ENCODE results near the gene ACSF2.

Gene ACSF2

DNA sequence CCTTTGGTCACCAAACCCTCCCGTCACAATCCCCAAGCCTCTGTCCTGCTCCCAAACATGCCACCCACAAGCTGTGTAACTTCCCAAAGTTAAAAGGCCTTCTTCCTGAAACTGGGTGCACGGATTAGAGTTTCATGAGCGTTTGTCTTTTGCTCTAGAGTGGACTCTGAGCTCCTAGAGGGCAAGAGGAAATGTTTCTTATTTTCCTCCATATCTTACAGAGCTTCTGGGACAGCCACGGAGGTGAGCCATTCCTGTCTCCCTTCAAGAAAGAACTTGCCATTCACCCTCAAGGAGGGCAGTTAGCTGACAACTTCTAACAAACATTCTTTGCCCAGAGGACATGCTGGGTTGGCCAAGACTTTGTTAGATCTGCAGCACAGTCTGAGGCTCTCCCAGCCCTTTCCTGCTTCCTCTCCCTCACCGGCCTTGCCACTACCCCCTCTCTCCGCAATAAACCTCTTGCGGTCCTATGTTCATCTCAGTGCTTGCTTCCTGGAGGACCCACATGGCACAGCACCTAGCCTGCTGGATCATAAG lies 79.6 kb downstream of the ACSF2 start:
- no peak for DNase-seq

DNA sequence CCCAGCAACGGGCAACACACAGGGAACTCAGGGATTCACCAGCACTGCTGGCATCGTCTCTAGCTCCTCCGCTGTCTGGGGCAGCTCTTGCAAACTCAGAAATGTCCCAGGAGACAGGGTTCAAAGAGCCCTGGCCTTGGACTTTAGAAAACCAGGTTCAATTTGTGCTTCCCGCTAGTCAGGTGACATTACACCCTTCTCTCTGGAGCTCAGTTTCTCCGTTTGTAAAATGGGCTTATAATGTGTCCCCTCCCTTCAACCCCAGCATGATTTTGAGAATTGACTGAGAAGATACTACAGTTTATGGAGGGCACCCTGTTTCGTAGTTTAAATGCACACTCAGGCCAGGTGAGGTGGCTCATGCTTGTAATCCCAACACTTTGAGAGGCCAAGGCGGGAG lies 80.3 kb downstream of the ACSF2 start:
- DNase-seq = no peak

DNA sequence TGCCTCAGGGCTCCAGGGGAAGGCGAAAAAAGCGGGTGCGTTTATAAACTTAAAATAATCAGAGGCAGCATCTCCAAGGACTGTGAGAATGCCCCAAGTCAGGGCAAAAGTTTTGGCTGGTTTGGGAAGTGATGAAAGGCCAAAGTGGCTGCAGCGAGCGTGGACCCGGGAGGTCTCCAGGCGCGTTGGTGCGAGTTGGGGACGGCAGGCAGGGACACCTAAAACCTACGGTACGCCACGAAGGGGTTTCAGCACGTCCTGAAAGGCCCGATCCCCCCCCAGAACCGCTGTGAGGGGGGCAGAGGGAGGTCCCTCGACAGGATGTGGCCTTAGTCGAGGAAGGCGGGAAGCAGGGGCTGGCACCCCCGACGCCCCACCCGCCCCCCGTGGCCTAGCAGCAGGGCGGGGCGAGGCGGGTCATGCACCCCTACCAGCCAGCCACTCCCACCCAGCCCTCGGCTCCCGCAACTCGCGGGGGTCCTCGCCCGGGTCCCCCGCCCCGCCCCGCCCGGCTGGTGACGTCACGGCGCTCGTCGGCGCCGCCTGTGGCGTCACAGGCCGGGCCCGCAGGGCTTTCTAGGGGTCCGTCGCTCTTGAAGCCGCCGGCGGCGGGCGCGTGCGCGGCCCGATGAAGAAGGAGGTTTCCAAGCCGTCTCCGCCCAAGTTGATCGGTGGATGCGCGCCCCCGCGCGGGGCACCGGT lies 82.0 kb downstream of the ACSF2 start, which contains the start of gene MYCBPAP:
Gene MYCBPAP (plus strand): TSS at position 569 of the 702 bp plus-strand sequence. CDS start 236 bp downstream, outside the sequence.
- no peak for DNase-seq

DNA sequence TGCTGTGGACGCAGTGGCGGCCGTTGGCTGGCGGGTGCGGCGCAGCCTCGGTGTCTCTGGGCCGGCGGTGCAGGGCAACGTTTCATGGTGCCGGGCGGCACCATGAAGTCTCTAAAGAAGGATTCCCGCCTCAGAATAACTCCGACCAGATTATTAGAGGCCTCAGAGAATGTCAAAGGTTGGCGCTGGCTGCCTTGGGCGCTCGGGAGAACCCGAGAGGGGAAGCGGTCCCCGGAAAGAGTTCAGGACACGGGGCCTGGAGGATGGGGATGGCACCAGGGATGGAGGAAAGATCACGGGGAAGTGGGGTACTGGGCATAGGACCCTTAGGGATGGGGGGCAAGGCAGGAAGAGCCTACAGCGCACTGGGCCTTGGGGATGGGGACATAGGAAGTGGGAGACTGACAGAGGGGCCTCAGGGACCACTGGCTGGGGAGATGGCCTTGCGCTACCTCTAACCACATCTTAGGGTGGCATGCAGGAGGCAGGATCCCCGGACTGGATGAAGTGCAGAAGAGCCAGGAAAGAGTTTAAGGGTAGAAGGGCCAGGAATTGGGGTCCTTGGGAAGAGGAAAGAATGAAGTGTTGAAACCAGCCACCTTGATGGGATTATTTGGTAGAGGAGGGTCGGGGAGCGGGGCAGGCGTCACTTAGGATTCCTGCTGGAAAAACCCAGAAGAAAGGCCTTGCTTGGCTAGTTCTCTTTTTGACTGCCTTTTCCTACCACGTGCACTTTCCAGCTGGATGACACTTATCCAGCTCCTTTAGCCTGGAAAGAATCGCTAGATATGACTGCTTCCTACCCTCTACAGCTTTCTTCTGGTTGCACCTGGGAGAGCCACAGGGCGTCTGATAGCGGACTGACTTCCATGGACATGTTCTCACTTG lies 82.8 kb downstream of the ACSF2 start:
- no peak for DNase-seq

DNA sequence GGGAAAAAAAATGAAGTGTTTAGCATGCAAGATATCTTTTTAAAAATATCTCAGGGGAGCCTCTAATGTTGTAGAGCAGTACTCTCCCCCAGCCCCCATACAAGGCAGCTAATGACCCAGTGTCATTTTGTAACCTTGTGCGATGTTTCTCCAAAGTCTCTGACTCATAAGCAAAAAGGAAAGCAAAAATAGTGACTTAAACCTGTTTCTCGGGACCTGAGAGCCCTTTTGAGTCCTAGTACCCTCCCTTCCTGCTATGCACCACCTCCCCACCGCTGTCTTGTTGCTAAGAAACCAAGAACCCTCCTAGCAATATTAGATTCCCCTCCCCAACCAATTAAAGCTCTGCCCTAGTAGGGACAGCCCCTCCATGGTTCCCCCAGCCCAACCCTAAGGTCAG lies 85.0 kb downstream of the ACSF2 start:
- no peak for DNase-seq

DNA sequence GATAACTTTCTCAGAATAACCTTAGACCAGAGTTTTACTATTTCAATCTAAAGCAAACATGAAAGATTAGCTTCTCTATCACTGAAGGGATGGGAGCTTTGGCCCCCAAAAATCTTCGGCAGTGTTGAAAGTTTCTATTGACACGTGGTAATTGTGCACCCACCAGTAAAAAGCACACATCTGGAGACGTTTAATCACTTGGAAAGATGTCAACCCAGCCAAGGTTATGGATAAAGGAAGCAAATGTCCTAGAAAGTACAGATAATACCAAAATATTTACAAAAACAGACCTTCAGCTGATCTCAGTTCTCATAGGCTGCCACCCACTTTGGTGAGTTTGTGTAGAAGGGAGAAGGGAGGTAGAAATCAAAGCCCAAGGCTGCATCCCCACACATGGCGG lies 87.5 kb downstream of the ACSF2 start:
- DNase-seq = no peak

DNA sequence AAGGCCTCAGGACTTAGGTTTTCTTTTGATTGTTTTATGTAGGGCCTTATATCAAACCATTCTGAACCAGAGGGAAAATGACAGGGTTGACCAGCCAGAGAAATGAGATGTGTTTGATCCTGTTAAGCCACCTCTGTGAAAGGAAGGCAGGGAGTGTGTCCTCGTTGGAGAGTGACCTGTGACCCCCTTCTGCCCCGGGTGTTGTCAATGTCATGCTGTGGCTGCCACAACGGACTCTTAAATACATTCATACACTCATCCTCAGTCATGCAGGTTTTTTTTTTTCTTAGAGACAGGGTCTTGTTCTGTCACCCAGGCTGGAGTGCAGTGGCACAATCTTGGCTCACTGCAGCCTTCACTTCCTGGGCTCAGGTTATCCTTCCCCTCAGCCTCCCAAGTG lies 88.4 kb downstream of the ACSF2 start:
- no peak for DNase-seq

DNA sequence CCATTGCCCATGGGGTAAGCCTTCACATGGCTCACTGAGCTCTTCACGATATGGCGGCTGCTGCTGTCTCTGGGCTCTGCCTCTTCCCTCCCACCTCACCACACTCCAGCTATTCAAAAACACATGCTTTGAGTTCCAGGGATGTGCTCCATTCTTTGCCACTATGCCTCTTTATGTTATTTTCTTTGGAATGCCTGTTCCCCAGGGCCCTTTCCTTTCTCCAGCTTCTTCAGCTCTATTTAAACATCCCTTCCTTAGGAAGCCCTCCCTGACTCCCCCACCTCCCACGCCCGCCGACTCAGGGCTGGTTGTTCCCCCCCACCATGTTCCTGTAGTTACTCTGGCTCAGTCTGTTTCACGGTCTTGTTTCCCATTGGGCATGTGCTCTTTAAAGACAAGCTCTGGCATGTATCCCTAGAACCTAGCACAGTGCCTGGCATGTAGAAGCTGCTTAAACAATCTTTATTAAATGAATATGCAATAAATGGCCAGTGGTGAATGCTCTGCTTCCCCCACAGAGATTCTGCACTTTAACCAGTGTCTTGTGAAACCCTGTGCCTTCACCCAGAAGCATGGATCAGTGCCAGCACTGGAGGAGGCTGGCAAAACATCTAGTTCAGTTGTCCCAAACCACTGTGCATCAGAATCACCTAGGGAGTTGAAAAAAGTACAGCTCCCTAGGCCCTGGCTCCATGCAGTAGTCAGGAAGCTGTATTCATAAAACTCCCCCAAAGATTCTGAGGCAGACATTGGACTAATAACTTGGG lies 89.1 kb downstream of the ACSF2 start:
- DNase-seq = no peak

DNA sequence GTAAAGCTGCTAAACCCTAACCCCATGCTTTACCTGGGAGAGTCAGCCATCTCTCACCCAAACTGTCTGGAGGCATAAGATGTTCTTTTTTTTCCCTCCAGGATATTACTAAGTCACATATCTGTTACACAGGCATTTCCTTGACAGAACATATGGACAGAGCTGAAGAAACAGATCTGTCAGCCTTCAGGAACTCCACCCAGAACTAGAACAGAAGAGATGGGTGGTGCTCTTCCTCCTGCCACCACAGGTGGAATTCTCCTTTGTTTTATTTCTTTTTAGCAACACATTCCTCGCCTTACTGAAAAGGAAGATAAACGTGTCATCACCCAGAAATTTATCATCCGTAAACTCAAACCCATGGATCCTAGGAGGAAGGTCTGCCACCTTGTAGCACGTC lies 91.0 kb downstream of the ACSF2 start:
- no peak for DNase-seq

DNA sequence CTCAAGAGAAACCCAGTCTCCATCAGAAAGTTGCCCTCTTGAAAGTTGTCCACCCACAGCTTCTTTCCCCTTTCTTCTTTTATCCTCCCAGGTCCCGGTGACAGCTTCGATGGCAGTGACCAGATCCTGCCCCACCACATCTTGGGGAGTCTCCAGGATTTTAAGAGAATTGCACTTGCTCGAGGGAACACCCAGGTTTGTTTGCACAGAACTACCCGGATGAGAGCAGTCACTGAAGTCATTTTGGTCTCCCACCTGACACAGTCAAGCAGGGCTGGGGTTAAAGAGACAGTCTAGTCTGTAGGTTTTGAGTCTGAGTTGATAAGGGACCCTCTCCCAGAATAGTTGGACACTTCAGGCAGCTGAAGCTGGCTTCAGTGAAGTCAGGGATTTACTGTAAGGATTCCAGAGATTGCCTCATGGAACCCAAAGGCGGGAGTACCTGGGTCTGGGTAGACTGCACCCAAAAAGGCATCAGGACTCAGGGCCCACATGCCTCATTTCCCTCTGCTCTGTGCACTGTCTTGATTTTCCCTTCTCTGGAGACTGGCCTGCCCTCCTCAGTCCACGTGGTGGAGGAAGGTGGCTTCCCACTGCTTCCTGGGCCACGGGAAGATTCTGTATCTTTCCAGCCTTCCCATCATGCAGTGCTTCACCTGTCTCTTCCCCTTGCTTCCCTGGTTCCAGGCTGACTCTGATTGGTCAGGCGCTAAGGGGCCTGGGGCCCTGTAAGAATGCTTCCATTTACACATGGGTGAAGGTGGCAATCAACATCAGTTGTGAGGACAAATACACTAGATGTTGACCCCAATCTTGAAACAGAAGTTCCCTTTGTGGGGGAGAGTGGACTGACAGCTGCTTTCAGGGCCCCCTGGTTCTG lies 91.7 kb downstream of the ACSF2 start:
- DNase-seq = no peak

DNA sequence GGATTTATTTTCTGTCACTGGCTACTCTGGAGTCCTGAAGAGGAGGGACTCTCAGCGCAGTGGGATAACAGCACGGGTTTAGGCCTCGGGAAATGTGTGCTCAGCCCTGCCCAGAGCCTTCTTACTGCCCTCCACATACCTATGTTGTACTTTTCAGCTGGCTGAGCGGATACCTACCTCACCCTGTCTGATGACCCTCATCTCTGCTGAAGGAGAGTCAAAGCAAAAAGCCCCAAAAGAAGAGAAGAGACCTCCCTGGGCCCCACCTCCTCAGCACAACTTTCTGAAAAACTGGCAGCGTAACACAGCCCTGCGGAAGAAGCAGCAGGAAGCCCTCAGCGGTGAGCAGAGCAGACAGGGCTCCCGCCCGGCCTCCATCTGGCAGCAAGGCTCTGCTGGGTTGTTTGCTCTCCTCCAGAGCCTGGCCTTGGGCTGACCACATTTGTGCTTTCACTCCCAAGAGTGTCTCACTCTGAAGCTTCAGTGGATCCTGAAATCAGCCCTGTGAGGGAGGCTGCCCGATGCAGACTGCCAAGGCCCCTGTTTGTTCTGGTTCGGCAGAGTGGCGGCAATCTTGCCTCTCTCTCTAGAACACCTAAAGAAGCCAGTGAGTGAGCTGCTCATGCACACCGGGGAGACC lies 92.5 kb downstream of the ACSF2 start:
- DNase-seq = no peak

DNA sequence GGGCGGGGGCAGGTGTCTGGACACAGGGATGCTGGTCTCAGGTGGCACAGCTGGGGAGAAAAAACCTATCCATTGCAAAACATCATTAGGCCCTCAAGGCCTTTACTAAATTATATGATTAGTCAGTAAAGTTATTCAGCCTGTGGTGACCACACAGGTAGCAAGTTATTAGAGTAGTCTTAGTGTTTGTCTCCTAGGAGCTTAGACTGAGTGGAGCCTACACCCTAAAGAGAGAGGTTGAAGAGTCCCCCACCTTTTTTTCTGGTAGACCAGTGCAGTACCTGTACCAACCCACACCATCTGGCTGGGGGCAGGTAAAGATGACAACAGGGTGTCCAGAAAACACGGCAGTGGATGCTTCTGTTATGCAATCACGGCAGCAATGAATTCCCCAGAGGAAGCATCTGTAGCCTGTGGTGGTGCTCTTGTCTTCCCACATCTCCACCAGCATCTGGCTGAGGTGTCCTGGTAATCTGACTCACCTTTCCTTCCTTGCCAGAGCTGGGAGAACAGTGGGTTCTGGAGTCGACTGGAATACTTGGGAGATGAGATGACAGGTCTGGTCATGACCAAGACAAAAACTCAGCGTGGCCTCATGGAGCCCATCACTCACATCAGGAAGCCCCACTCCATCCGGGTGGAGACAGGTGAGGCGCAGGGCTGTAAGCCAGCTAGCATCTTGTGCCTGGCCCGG lies 93.3 kb downstream of the ACSF2 start:
- DNase-seq = no peak

DNA sequence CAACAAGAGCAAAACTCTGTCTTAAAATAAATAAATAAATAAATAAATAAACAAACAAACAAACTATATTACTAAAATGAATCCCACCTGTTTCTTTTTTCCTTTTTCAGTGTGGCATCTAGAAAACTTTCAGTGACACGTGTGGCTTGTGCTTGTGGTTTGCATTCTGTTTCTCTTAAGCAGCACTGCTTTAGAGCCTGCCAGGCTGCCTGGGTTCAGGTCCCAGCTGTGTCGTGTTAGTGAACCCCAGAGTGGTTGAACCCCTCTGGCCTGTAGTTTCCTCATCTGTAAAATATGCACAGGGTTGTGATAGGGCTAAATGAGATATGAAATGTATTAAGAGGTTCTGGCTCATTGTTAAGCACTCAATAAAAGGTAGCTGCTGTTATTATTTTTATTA lies 94.5 kb downstream of the ACSF2 start:
- DNase-seq = no peak

DNA sequence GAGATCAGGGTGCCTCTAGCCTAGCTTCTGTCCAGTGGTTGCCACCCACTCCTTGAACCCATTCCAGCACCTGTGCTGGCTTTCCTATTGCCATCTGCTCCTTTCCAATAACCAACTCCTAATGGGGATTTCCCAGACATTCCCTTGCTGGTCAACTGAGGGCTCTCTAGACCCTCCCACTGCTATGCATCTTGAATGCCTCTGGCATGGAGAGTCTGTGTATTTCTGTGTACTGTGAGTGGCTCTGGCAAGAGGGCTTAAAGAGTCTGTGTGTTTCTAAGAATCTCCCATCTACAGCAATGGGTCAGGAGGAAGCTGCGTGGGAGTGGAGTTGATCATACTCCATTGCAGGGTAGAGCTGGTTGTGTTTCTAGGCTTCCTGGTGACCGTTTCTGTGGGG lies 95.5 kb downstream of the ACSF2 start:
- DNase-seq = no peak

DNA sequence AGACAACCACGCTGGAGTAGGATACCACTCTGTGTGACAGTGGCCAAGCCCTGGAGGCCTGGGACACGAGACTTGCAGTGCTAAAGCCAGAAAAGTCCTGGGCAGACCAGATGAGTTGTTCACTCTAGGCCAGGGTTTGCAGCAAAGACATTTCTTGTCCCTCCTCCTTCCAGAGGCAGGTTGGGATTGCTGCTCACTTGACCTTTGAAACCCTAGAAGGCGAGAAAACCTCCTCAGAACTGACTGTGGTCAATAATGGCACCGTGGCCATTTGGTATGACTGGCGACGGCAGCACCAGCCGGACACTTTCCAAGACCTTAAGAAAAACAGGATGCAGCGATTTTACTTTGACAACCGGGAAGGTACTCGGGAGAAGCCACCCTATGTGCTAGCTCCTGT lies 96.7 kb downstream of the ACSF2 start:
- DNase-seq = no peak

DNA sequence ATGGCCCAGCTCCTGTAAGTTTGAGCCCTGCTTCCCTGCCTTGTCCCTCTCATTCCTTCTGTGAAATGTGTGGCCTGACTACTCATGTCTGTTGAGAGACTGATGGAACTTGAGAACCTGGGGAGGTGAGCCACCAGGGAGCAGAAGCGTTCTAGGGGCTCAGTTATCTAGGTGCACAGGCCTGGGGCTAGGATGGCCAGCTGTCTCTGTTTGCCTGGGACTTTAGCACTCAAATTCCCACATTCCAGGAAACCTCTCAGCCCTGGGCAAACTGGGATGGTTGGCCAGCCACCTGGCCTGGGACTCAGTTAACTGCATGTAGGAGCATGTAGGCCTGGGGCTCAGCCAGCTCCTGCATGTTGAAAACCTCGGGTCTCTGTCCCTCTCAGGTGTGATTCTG lies 97.2 kb downstream of the ACSF2 start:
- no peak for DNase-seq

Data from NCI-H2081 treated with DMSO at 0.1 percent for 48 hours (cell line).